HS-27A (cell line): ENCODE measurements around the gene KLHL30.

ENCODE experiments used
- DNase-seq: peaks from one replicate; pipeline ENCODE4 v3.0.0-alpha.2; 2012; ENCODE audit warnings: low read depth, missing footprints

Gene KLHL30

DNA sequence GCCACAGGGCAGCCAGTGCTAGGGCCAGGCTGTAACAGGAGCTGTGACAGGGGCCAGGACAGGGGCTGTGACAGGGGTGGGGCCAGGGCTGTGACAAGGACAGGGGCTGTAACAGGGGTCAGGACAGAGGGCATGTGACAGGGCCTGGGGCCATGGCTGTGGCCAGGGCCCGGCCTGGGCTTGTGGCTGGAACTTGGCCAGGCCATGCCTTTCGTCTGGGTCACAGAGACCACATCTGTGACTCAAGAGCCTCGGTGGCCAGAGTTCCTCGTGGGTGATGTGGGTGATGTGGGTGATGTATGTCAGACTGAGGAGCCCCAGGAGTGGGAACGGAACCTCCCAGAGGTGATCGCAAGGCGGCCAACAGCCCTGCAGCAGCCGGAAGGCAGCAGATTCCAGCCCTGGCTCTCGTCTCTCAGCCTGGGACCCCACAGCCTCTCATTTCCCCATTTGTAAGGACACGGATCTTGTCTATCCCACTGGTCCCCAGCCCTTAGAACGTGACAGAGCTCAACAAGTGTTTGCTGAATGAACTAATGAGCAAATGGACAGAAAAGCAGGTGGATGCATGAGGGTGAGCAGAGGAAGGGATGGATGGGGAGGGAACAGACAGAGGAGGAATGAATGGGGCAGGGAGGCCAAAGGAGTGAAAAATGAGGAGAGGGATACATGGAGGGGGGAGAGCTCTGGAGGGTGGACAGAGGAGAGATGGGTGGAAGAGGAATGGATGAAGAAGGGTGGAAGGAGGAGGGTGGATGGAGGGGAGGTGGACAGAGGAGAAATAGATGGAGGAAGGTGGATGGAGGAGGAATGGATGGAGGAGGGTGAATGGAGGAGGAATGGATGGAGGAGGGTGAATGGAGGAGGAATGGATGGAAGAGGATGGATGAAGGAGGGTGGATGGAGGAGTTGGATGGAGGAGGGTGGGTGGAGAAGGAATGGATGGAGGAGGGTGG is 21.0 kb upstream of the KLHL30 start:
- DNase-seq = no peak

DNA sequence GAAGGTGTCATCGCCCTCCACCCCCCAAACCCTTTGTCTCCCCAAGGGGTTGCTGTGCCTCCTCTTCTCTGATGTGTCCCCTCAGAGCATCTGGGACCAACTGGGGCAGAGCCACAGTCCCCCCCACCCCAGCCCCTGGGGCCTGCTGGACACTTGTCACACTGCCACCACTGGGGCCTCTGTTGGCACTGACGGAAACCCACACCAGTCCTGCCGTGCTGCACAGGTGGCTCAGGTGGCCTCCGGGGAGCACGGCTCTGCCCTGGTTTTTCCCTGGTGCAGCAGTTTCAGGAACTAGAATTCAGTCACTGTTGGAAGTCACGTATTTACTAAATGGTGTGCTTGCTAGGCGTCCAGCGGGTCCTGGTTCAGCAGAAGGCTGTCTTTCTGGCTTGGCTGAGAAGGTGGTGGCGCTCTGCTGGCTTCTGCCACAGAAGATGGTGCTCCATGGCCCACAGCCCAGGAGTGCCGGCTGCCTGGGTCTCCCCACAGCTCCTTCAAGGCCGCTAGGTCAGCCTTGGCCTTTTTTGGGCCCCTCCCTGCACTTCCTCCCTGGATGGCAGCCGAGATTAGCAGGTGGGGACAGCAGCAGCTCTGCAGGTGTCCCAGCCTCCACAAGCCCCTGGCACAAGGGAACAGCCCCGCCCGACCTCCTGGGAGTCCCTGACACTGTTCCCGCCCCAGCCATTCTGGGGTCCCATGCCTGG is 18.6 kb upstream of the KLHL30 start:
- DNase-seq = no peak

DNA sequence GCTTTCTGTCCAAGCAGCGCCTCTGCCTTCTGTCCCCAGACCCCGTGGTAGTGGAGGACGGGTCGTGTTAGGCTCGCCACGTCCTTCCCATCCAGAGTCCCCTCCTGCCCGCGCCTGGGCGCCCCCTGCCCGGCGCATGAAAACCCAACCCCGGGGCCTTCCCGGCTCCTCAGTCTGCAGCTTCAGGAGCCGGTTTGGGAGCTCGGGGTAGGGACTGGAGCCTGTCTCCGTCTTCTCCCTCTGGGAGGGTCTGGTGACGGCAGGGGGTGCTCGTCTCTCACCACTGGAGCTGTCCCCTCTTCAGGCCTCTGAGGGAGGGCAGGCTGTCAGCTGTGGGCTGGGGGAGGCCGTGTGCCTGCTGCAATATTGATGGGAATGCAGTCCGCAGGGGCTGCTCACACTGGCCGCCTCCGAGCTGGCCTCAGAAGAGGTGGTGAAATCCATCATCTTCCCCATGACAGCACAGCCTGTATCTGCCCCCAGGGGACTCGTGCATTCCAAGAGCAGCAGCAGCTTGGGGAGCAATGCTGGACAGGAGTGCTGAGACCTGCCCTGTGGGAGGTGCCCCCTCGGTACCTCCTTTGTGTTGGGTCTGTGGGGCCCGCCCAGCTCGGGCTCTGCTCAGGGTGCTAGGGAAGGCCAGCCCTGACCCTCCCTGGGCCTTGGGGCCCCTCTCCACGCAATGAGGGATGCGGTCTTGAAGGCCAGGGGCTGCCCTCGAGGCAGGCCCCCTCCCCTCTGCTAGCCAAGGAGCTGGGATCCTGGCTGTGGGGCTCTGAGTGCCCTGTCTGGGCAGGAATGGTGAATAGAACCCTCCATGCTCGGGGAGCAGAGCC is 17.8 kb upstream of the KLHL30 start:
- no peak for DNase-seq

DNA sequence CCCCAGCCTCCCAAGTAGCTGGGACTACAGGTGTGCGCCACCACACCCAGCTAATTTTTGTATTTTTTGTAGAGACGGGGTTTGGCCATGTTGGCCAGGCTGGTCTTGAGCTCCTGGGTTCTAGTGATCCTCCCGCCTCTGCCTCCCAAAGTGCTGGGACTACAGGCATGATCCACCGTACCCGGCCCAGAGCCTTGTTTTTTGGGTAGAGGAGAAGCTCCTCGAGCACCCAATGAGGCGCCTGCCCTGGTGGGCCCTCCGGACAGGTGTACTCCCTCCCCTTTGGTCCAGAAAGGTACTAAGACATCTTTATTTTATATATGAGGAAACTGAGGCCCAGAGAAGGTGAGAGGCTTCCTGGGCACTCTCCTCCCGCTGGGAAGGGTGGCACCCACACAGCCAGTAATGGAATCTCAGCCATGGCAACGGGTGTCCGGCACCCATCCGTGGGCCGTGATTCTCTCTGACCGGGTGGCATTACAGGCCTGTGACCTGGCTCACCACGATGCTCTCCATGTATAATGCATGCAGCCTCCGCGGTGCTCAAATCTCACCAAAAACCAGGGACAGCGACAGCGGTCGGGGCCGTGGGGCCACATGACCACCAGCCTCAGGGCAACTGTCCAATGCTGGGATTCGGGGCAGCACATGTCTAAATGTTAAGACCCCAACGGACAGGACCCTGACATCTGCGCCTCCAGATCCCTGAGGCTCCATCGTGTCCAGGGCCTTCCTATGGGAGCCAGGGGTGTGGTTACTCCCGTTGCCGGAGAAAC is 16.8 kb upstream of the KLHL30 start:
- no peak for DNase-seq

DNA sequence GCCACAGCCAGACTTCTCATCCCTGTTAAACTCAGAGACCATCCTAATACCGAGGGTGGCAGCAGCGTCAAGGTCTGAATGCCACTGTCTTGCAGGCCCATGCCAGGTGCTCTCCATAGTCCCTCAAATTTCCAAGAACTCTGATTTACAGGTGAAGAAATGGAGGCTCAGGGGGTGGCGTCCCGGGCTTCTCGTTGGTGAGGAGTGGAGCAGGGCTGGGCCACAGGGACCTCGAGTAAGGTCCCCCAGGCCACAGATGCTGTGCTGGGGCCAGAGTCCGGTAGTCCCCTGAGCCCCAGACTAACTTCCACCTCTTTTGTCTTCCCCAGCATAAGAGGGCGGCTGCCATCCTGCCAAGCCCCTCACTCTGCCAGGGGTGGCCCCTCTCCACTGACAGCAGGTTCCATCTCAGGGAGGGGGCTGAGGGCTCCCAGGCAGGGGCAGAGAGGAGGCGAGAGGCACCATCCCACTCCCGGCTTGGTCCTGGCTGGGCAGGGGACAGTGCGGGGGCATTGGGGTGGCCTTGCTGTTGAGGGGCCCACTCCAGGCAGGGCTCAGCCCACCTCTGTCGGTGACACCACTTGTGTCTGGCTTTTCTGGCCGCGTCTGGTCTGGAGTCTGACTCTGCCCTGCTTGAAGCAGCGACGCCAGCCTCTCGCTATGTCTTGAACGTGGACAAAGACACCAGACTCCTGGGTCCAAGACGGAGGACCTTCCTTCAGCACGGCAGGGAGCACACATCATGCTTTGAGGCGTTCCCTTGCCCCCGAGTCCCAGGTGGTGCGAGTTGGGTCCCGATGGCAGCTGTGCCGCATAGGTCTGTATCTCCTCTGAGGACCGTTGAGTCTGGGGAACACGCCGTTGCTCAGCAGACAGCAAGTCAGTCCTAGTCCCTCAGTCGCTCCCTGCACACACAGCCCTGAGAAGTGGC is 15.9 kb upstream of the KLHL30 start:
- DNase-seq = no peak

DNA sequence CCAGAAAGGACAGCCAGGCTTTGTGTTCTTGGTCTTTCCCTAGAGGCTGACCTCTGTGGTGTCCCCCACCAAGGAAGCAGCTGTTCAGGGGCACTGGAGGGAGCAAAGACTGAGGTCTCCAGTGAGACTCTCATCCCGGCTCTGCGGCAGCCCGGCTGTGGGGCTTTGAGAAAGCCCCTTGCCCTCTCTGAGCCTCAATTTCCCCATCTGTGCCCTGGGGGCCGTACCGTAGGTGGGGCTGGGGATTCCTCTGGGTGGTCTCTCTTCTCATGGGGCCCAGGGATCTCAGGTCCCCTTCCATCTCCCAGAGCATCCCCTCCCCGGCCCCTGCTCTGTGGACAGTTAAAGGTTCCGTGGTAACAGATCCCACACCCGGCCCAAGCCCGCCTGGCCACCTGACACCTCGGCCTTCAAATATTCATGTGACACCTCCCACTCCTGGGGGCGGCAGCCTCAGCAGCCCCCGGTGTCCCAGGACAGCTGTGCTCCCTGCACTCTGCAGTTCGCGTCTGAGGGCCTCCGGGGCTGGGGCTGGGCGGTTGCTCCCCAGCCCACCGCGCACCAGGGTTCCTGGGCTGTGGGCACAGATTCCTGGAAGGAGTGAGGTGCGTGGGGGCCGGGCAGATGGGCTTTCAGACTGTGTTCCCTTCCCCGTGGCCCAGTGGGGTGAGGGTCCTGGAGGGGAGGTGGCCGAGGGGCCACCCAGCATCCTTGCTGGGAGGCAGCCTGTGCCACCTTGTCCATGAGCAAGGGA is 15.1 kb upstream of the KLHL30 start:
- DNase-seq = no peak

DNA sequence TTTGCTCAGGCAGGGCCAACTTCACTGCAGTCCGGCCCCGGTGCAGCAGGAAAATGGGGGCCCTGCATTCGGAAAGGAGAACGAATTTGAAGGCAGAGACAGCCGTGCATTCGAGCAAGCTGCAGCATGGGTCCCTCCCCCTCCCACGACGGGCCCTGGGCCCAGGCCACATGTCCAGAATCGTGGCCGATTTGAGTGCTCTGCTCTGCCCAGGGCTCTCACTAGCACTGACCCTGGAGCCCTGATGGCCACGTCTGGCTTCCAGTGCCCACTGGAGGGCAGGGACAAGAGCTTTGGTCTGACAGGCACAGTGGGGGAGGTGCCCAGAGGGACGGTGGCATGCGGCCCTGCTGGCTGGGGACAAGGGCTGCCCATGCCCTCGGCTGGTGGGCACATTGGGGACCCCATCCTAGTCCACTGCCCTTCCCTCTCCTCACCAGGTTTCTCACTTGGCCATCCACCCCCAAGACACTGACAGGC is 14.4 kb upstream of the KLHL30 start:
- DNase-seq = no peak

DNA sequence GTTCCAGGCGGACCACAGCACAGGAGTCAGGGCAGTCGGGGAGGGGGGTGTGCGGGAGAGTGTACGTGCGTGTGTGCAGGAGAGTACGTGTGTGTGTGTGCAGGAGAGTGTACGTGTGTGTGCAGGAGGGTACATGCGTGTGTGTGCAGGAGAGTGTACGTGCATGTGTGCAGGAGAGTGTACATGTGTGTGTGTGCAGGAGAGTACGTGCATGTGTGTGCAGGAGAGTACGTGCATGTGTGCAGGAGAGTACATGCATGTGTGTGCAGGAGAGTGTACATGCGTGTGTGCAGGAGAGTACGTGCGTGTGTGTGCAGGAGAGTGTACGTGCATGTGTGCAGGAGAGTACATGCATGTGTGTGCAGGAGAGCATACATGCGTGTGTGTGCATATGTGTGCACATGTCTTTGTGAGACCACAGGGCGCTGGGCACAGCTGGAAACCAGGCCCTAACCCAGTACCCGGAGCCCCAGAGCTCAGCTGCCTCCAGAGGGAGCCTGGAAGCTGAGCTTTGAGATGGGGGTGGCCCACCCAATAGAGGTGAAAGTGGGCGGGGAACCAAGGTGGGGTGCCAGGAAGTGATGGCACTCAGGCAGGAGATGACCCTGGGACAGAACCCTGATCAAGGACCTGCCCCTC is 13.9 kb upstream of the KLHL30 start:
- no peak for DNase-seq

DNA sequence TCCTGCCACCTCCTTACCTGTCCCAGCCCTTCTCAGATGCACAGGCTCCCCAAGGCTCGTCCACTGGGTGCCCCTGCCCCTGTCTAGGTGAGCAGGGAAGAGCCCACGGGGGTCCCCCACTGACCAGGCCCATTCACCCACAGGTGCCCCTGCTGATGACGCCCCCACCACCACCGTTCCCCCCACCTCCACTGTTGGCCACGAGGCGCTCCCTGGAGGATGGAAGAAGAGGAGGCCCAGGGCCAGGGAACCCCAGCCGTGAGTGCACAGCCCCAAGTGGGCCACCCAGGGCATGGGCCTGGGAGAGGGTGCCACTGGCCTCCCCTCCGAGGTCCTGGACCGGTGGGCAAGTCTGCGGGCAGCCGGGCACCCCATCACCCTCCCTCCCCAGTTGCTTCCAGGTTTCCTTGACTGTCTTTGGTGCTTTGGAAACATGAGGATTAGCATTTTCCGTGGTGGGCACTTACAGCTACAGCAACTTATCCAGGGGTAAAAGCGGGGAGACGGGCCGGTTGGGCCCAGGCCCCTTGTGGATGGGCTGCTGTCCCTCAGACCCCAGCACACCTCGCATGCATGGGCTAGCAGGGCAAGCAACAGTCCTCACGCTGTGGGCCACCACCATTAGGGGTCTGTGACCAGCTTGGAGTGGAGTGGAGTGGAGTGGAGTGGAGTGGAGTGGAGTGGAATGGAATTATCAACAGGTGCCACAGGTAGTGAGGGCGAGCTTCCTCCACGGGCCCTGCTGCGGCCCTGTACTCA is 13.2 kb upstream of the KLHL30 start:
- DNase-seq = no peak

DNA sequence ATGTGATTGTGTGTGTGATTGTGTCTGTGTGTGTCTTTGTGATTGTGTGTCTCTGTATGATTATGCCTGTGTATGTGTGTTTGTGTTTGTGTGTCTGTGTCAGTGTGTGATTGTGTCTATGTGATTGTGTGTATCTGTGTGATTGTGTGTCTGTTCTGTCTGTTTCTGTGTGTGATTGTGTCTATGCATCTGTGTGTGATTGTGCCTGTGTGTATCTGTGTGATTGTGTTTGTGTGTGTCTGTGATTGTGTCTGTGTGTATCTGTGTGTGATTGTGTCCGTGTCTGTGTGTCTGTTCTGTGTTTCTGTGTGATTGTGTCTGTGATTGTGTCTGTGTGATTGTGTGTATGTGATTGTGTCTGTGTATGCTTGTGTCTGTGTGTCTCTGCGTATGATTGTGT is 12.1 kb upstream of the KLHL30 start:
- DNase-seq = no peak

DNA sequence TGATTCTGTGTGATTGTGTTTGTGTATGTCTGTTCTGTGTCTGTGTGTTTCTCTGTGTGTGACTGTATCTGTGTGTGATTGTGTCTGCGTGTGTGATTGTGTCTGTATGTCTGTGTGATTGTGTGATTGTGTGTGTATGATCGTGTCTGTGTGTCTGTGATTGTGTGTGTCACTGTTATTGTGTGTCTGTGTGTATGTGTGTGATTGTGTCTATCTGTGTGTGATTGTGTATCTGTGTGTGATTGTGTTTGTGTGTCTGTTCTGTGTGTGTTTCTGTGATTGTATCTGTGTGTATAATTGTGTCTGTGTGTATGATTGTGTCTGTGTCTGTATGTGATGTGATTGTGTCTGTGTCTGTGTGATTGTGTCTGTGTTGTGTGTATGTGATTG is 11.7 kb upstream of the KLHL30 start:
- no peak for DNase-seq

DNA sequence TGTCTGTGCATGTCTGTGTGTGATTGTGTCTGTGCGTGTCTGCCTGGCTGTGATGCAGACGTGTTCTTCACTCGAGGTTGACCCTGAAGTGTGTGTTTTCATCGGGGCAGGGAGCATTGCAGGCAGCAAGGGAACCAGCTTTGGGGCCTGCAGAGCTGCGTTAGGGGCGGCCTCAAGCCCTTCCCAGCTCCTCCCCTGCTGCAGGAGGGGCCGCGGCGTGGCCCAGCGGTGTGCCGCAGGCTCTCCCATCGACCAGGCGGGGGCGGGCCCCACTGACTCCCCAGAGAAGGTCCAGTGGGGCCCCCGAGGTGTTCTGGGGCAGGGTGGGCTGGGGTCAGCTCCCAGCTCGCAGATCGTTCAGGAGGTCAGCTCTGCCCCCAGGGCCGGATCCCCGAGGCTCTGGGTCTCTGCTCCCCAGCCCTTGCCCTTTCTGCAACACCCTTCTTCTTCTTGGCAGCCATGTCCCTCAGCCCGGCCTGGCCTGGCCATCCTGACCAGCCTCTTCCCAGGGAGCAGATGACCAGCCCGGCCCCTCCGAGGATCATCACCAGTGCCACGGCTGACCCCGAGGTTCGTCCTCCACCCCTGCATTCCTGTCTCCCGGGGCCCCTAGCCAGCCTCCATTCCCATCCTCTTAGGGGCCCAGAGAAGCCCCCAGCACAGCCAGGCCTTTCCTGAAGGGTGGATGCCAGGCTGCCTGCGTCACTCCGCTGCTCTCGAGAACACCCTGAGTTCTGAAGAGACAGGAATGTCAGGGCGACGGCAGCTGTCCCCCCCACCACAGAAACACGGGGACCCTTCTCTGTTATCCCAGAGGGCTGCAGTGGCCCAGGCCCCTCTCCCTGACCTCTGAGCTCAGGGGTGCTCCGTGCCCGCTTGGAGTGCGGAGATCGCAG is 11.1 kb upstream of the KLHL30 start:
- no peak for DNase-seq

DNA sequence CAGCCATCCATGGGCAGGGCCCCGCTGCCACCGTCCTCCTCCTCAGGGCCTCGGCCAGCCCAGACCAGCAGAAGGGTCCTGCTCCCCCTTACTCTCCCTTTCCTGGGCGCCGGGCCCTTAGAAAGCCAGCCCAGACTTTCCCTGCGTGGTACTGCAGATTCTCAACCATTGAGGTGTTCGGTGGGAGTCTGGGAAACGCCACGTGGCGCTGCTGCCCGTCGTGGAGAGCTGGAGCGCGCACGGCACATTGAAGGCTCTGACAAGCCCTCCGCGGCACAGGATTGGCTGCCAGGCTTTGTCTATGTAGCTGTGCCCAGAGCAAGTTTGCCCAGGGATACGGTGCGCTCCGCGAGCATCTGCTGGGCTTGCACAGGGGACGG is 10.4 kb upstream of the KLHL30 start:
- no peak for DNase-seq

DNA sequence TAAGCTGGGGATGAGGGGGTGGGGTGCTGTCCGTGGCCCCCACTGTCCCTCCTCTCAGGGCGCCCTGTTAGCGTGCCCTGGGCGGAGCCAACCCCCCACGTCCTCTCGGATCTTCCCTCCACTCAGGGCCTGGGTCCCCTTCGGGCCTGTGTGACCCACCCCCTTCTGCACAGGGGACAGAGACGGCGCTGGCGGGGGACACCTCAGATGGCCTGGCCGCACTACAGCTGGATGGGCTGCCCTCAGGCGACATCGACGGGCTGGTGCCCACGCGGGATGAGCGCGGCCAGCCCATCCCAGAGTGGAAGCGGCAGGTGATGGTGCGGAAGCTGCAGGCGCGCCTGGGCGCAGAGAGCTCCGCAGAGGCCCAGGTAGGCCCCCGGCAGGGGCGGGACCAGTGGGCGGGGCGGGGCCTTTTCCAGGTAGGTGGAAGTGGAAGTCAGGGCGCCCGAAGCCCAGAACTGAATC is 9.9 kb upstream of the KLHL30 start:
- DNase-seq = no peak

DNA sequence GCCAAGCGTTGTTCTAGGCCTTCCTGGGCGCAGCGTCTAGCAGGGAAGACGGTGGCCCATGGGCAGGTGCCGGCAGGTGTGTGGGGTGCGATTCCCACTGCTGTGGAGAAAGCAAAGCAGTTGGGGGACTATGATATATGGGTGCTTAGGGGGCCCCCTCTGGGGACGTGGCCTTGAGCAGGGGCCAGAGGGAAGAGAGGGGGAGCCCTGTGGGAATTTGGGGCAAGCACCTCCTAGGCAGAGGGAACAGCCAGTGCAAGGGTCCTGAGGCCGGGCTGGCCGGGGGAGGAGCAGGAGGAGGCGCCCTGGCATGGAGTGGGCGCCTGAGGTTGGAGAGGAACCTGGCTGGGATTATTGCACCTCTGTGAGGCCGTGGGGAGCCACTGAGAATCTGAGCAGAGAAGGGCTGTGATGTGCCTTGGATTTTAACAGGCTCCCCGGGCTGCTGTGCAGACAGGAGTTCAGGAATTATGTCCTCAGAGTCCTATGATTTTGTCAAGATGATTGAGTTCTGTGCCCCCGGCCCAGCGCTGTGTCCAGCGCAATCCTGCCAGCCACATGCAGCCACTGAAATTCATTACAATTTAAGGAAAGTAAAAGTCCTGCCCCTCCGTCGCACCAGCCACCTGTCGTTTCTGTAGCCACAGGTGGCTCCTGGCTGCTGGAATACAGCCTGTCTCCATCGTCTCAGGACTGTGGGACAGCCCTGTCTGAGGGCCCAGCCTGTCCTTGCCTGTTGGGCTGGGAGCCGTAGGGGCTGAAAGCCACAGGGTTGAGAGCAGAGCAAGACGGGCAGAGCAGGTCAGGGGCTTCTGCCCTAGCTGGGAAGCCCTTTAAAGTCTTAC is 9.1 kb upstream of the KLHL30 start:
- no peak for DNase-seq

DNA sequence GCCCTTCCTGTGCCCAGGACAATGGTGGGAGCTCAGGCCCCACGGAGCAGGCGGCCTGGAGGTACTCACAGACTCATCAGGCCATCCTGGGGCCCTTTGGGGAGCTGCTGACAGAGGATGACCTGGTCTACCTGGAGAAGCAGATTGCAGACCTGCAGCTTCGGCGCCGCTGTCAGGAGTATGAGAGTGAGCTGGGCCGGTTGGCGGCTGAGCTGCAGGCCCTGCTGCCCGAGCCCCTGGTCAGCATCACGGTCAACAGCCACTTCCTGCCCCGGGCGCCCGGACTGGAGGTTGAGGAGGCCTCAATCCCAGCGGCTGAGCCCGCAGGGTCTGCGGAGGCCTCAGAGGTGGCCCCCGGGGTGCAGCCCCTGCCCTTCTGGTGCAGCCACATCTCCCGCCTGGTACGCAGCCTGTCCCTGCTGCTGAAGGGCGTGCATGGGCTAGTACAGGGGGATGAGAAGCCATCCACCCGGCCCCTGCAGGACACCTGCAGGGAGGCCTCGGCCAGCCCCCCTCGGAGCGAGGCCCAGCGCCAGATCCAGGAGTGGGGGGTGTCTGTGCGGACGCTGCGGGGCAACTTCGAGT is 8.3 kb upstream of the KLHL30 start:
- DNase-seq = no peak
